BE2C (cell line): ENCODE measurements around the gene USH2A.
"Not testable (repeated sequence)": the region's sequence is repeated elsewhere in the genome, so short reads cannot be mapped to it uniquely, and the experiment has no call there.

Experiments
- DNase-seq: peaks from one replicate; pipeline ENCODE4 v3.0.0-alpha.2; 2020
- H3K27me3 ChIP-seq: fragments of 250-450 bp; sonication (Bioruptor Pico); 2 replicates; pipeline ENCODE4 v1.5.1; 2020; ENCODE audit warnings: mild to moderate bottlenecking
- H3K36me3 ChIP-seq: fragments of 250-450 bp; sonication (Bioruptor Pico); 2 replicates; pipeline ENCODE4 v1.5.1; 2020; ENCODE audit warnings: mild to moderate bottlenecking
- H3K4me1 ChIP-seq: fragments of 250-450 bp; sonication (Bioruptor Pico); 2 replicates; pipeline ENCODE4 v1.5.1; 2020
- H3K4me3 ChIP-seq: 2 replicates; pipeline ENCODE4 v1.5.1; 2011; ENCODE audit warnings: low read depth, low read length
- H3K9me3 ChIP-seq: fragments of 250-450 bp; sonication (Bioruptor Pico); 2 replicates; pipeline ENCODE4 v1.5.1; 2020
- TF ChIP-seq, protein P1 (sequence below): IDR thresholded peaks from 2 replicates; pipeline ENCODE4 v1.5.1; 2012; ENCODE audit warnings: mild to moderate bottlenecking, low read depth, low read length

The USH2A gene

DNA sequence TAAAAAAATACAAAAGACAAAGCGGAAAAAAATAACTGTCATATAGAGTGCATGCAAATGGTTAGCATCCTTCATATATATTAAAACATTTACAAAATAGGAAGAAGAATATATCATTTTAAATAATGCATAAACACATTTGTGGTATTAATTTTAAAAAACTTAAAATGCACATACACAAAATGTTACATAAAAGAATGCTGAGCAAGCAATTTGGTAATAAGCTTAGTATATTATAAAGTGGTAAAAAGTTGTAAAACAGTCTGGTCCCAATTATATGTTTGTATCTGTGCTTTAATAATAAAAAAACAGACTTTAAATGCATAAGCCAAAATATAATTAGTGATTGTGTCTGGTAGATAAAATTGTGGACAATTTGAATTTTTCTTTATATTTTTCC is 394.6 kb downstream of the USH2A start:
- Histone ChIP-seq H3K4me3 (no peak overlapping the region), H3K9me3 (no peaks in the 10 kb centered on the region), H3K27me3 (no peaks in the 10 kb centered on the region), H3K4me1 (no peaks in the 10 kb centered on the region), H3K36me3 (no peaks in the 10 kb centered on the region)
- no peak for DNase-seq
- TF ChIP-seq, protein P1, sequence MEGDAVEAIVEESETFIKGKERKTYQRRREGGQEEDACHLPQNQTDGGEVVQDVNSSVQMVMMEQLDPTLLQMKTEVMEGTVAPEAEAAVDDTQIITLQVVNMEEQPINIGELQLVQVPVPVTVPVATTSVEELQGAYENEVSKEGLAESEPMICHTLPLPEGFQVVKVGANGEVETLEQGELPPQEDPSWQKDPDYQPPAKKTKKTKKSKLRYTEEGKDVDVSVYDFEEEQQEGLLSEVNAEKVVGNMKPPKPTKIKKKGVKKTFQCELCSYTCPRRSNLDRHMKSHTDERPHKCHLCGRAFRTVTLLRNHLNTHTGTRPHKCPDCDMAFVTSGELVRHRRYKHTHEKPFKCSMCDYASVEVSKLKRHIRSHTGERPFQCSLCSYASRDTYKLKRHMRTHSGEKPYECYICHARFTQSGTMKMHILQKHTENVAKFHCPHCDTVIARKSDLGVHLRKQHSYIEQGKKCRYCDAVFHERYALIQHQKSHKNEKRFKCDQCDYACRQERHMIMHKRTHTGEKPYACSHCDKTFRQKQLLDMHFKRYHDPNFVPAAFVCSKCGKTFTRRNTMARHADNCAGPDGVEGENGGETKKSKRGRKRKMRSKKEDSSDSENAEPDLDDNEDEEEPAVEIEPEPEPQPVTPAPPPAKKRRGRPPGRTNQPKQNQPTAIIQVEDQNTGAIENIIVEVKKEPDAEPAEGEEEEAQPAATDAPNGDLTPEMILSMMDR: no peak

DNA sequence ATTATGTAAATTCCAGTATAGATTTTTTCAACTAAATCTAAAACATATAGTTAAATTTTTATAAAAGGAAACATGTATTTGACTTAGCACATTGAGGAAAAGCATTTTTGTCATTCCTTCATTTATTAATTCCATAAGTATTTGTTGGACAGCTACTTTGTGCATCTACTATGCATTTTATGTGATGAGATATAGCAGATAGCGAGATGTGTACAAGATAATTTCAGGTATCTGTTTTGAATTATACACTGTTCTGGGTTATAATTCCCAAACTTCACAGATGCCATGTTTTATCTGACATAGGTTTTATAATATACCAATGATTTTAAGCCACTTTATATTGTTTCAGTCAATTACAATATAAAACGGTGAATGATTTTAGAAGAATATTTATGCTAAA is 398.7 kb downstream of the USH2A start:
- TF ChIP-seq, protein P1: no peak

DNA sequence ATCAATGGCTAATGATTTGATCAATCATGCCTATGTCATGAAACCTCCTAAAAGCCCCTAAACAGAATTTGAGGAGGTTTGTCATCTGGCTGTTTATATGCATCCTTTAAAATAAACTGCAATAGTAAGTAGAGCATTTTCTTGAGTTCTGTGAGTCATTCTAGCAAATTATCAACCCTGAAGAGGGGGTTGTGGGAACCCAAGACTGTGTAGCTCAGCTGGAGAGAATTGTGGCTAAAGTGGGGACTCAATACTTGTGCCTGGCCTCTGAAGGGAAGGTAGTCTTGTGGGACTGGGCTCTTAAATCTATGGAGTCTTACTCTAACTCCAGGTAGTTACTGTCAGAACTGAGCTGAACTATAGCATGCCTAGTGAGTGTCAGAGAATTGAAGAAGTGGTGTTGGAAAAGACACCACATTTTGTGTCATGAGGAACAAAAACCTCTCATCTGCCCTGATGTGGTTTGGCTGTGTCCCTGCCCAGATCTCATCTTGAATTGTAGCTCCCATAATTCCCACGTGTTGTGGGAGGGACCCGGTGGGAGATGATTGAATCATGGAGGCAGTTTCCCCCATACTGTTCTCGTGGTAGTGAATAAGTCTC is 402.4 kb downstream of the USH2A start:
- no peak for DNase-seq
- Histone ChIP-seq H3K9me3 (no peaks in the 10 kb centered on the region), H3K4me3 (no peak overlapping the region), H3K27me3 (no peaks in the 10 kb centered on the region), H3K4me1 (no peaks in the 10 kb centered on the region), H3K36me3 (no peaks in the 10 kb centered on the region)
- TF ChIP-seq, protein P1: no peak

More for the DNA sequence above, 398.7 kb downstream of the USH2A start:
- Histone ChIP-seq H3K27me3 (no peaks in the 10 kb centered on the region), H3K4me3 (no peak overlapping the region), H3K36me3 (no peaks in the 10 kb centered on the region), H3K4me1 (no peaks in the 10 kb centered on the region), H3K9me3 (no peaks in the 10 kb centered on the region)
- no peak for DNase-seq

DNA sequence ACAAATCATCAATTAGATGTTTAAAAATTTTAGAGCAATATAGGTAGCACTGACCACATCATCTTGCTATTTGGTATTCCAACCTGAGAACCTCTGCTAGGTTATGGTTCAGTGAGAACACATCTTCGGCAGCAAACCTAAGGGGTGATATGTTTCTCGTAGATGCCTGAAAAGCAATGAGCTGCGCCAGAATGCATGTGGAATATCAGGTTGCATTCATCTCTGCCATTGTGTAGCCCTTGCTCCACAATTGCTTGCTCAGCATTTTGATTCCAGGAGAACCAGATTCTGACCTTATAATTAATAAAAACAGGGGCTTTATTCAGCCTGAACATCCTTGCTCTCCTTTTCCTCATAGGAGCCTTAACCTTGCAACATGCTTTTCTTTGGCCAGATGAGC is 408.1 kb downstream of the USH2A start:
- Histone ChIP-seq H3K4me1 (no peaks in the 10 kb centered on the region), H3K9me3 (no peaks in the 10 kb centered on the region), H3K36me3 (no peaks in the 10 kb centered on the region), H3K27me3 (no peaks in the 10 kb centered on the region), H3K4me3 (no peak overlapping the region)
- no peak for DNase-seq
- TF ChIP-seq, protein P1: no peak

DNA sequence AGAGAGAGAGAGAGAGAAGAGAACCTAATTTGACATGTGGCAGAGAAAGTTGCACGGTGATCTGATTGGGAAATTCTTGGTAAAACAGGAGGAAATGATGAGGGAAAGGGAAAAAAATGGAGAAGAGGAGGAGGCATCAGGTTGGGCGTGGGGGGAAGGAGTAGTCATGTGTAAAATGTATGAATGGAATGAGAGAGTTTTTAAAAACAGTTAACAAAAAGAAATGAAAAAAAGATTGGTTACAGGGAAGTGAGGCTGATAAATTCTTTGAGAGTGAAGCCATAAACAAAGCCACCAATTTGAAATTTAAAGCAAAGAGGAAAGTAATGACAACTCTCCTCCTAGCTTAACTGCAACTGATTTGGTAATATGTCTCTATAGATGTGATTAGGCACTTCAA is 409.2 kb downstream of the USH2A start:
- Histone ChIP-seq H3K36me3 (no peaks in the 10 kb centered on the region), H3K4me1 (no peaks in the 10 kb centered on the region), H3K4me3 (no peak overlapping the region), H3K9me3 (no peaks in the 10 kb centered on the region), H3K27me3 (no peaks in the 10 kb centered on the region)
- TF ChIP-seq, protein P1: no peak
- DNase-seq: no peak

DNA sequence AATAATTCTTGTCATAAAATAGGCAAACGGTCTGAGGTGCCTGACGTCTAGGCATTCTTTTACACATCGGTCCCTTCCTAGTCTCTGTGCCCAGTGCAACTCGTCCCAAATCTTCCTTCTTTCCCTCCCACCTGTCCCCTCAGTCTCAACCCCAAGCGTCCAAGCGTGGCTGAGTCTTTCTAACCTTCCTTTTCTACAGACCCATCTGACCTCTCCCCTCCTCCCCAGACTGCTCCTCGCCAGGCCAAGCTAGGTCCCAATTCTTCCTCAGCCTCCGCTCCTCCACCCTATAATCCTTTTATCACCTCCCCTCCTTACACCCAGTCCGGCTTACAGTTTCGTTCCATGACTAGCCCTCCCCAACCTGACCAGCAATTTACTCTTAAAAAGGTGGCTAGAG is 413.8 kb downstream of the USH2A start:
- H3K9me3 ChIP-seq, H3K36me3 ChIP-seq, H3K27me3 ChIP-seq, H3K4me3 ChIP-seq, DNase-seq, H3K4me1 ChIP-seq: not testable (repeated sequence)

DNA sequence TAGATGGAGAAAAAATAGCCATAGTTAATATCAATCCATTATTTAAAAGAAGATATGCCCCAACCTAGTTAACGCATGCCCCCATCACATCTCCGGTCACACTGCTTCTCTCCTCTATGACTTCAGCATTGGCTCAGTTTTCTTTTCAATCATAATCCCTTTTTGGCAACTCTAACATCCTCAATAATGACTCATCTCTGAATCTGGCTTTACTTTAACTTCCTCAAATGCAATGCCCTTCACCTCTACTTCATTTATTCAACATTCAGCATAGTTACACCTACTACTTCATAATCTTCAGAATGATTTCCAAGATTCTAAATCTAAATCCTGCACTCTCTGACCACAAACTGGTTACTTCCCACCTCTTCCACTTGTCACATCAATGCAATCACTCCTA is 417.3 kb downstream of the USH2A start:
- Histone ChIP-seq H3K4me3 (no peak overlapping the region), H3K4me1 (no peaks in the 10 kb centered on the region), H3K36me3 (no peaks in the 10 kb centered on the region), H3K9me3 (no peaks in the 10 kb centered on the region), H3K27me3 (no peaks in the 10 kb centered on the region)
- no peak for DNase-seq
- TF ChIP-seq, protein P1: no peak
